Calu3 (cell line): ENCODE measurements around the gene METTL15. TPM values are rescaled to one million over a fixed set of nuclear protein-coding genes. Genes with fewer than 3 reads are reported as not detected.

Experiments
- BruUV-seq: library from RNA; stranded (reverse); fragments of 400-500 nt; replicated peaks from 2 replicates; lab custom pipeline; 2021; lab: Mats Ljungman, UMichigan
- CTCF ChIA-PET: fragments of 300-600 bp; sonication (Branson Sonifier 250); formaldehyde crosslinking; loops from one replicate; lab custom pipeline; 2022; ENCODE audit warnings: antibody characterized with exemption; lab: Charles Lee
- DNase-seq: peaks from one replicate; pipeline ENCODE4 v3.0.0; 2022
- H3K27ac Mint-ChIP-seq: one replicate; pipeline ENCODE4 v1.8.0; 2022; ENCODE audit warnings: mixed read lengths; ENCODE audit not compliant: unreplicated experiment
- H3K27me3 Mint-ChIP-seq: one replicate; pipeline ENCODE4 v1.8.0; 2022; ENCODE audit warnings: mixed read lengths; ENCODE audit not compliant: unreplicated experiment
- H3K36me3 Mint-ChIP-seq: one replicate; pipeline ENCODE4 v1.8.0; 2022; ENCODE audit warnings: mild to moderate bottlenecking, moderate library complexity, mixed read lengths; ENCODE audit not compliant: insufficient read depth, unreplicated experiment
- H3K4me1 Mint-ChIP-seq: one replicate; pipeline ENCODE4 v1.8.0; 2022; ENCODE audit warnings: mild to moderate bottlenecking, low read depth, mixed read lengths; ENCODE audit not compliant: unreplicated experiment
- H3K4me3 Mint-ChIP-seq: one replicate; pipeline ENCODE4 v1.8.0; 2022; ENCODE audit warnings: mild to moderate bottlenecking, low read depth, moderate library complexity, mixed read lengths; ENCODE audit not compliant: unreplicated experiment
- H3K9me3 Mint-ChIP-seq: one replicate; pipeline ENCODE4 v1.8.0; 2022; ENCODE audit warnings: low read depth, mixed read lengths; ENCODE audit not compliant: unreplicated experiment
- CTCF ChIP-seq: fragments of 200-600 bp; IDR thresholded peaks from one replicate; pipeline ENCODE4 v1.8.0; 2022; ENCODE audit warnings: antibody characterized with exemption; ENCODE audit not compliant: unreplicated experiment
- intact Hi-C: fragments of 100-400 bp; cut with micrococcal nuclease; formaldehyde crosslinking; loops from one replicate; pipeline ENCODE4 v1.10.0; 2022; ENCODE audit not compliant: unreplicated experiment
- total RNA-seq: library from RNA; stranded (reverse); gene quantifications from 2 replicates; pipeline ENCODE4 v1.2.3, GENCODE V29; 2022

The METTL15 gene
- total RNA-seq, 1 experiment from 2014 or later = 19.0 TPM

- Mint-ChIP-seq H3K4me3 (no peak overlapping the region), H3K27me3 (no peaks in the 10 kb centered on the region), H3K4me1 (peaks cover 16% of the 10 kb centered on the region), H3K36me3 (no peaks in the 10 kb centered on the region), H3K27ac (peak overlapping the region; percentile 2), H3K9me3 (no peaks in the 10 kb centered on the region)
- DNase-seq = no peak
- intact Hi-C loops = no loop called here
- CTCF ChIA-PET = no interaction called here
- BruUV-seq = no TSS peak
- TF ChIP-seq CTCF = no peak
Observed at GRCh38 chr11:28227460-28227859, 119.3 kb downstream of the METTL15 start.

- TF ChIP-seq CTCF = no peak
- Mint-ChIP-seq H3K4me3 (no peak overlapping the region), H3K9me3 (no peaks in the 10 kb centered on the region), H3K36me3 (no peaks in the 10 kb centered on the region), H3K27ac (no peak overlapping the region), H3K27me3 (no peaks in the 10 kb centered on the region), H3K4me1 (peaks cover 16% of the 10 kb centered on the region)
- intact Hi-C loops = no loop called here
- no TSS peak for BruUV-seq
- no peak for DNase-seq
- CTCF ChIA-PET = no interaction called here
Observed at GRCh38 chr11:28228196-28228895, 120.2 kb downstream of the METTL15 start.

GRCh38 chr11:28231475-28231874, 123.3 kb downstream of the METTL15 start:
- Mint-ChIP-seq H3K27ac (no peak overlapping the region), H3K27me3 (no peaks in the 10 kb centered on the region), H3K36me3 (no peaks in the 10 kb centered on the region), H3K4me1 (peaks cover 16% of the 10 kb centered on the region), H3K9me3 (no peaks in the 10 kb centered on the region), H3K4me3 (no peak overlapping the region)
- TF ChIP-seq CTCF = no peak
- intact Hi-C loops = no loop called here
- DNase-seq = no peak
- BruUV-seq = no TSS peak
- CTCF ChIA-PET = no interaction called here

GRCh38 chr11:28232649-28233048, 124.5 kb downstream of the METTL15 start:
- Mint-ChIP-seq H3K4me1 (peaks cover 9% of the 10 kb centered on the region), H3K9me3 (peaks cover 2% of the 10 kb centered on the region), H3K4me3 (no peak overlapping the region), H3K36me3 (no peaks in the 10 kb centered on the region), H3K27me3 (no peaks in the 10 kb centered on the region), H3K27ac (no peak overlapping the region)
- intact Hi-C loops = no loop called here
- no peak for TF ChIP-seq CTCF
- DNase-seq = no peak
- no TSS peak for BruUV-seq
- CTCF ChIA-PET = no interaction called here
